ENCODE results near the gene NSUN5. TPM values are rescaled to one million over a fixed set of nuclear protein-coding genes. Genes with fewer than 3 reads are reported as not detected.
"Not testable (repeated sequence)": the region's sequence is repeated elsewhere in the genome, so short reads cannot be mapped to it uniquely, and the experiment has no call there.

Gene NSUN5
- total RNA-seq, 3 donors from 2014 or later (not counting 1 experiment from before 2014, with no cell fraction given): 35.9 to 39.3 (median 37.4) TPM

GRCh38 chr7:73303546-73303945, 5.1 kb downstream of the NSUN5 start:
- H3K36me3 Mint-ChIP-seq: no peaks in the 10 kb centered on the region
- no peaks in the 10 kb centered on the region for H3K27me3 Mint-ChIP-seq (ENCODE audit: low read depth in 2 of 2)
- WGBS (ENCODE audit: insufficient coverage): 95% methylated on average over 26 of the region's 26 CpGs
- H3K9me3 Mint-ChIP-seq: no peaks in the 10 kb centered on the region
- no peak for TF ChIP-seq CTCF (IDR thresholded peaks at IDR 0.05)
- H3K27ac ChIP-seq (ENCODE audit: low read length): no peak overlapping the region
- H3K4me3 ChIP-seq (ENCODE audit: low read length): no peak overlapping the region
- peaks cover 11% of the 10 kb centered on the region for H3K4me1 ChIP-seq (ENCODE audit: control insufficient read depth, insufficient read depth, low read length)
- ATAC-seq (no peak), DNase-seq (no peak)
- no peak overlapping the region for H3K27ac Mint-ChIP-seq
- peaks cover 19 to 27% of the 10 kb centered on the region in 2 donors for H3K4me1 Mint-ChIP-seq
- no peaks in the 10 kb centered on the region for H3K9me3 ChIP-seq (ENCODE audit: control insufficient read depth, insufficient read depth, low read length)
- intact Hi-C loops (cut with micrococcal nuclease): no loop called here
- H3K4me3 Mint-ChIP-seq: no peak overlapping the region
- H3K27me3 ChIP-seq (ENCODE audit: control insufficient read depth, insufficient read depth, low read length): no peaks in the 10 kb centered on the region
- peaks cover 21% of the 10 kb centered on the region for H3K36me3 ChIP-seq (ENCODE audit: control insufficient read depth, insufficient read depth, low read length)

- intact Hi-C loops (cut with micrococcal nuclease); H3K9me3 Mint-ChIP-seq; H3K9me3 ChIP-seq (ENCODE audit: control insufficient read depth, insufficient read depth, low read length); H3K27me3 ChIP-seq (ENCODE audit: control insufficient read depth, insufficient read depth, low read length); H3K36me3 Mint-ChIP-seq; DNase-seq; H3K27me3 Mint-ChIP-seq (ENCODE audit: low read depth in 2 of 2); H3K4me3 ChIP-seq (ENCODE audit: low read length); H3K27ac ChIP-seq (ENCODE audit: low read length); H3K27ac Mint-ChIP-seq; H3K4me3 Mint-ChIP-seq; H3K4me1 ChIP-seq (ENCODE audit: control insufficient read depth, insufficient read depth, low read length); ATAC-seq: not testable (repeated sequence)
- H3K4me1 Mint-ChIP-seq: peaks cover 14 to 20% of the 10 kb centered on the region in 2 donors
- H3K36me3 ChIP-seq (ENCODE audit: control insufficient read depth, insufficient read depth, low read length): peaks cover 21% of the 10 kb centered on the region
- 100% methylated on average over 2 of the region's 10 CpGs for WGBS (ENCODE audit: insufficient coverage)
These were observed 5.8 kb downstream of the NSUN5 start for GRCh38 chr7:73302846-73303245.

GRCh38 chr7:73301108-73301507, 7.5 kb downstream of the NSUN5 start:
- intact Hi-C loops (cut with micrococcal nuclease): not testable (repeated sequence)

GRCh38 chr7:73299812-73300211, 8.8 kb downstream of the NSUN5 start:
- intact Hi-C loops (cut with micrococcal nuclease); H3K27ac ChIP-seq (ENCODE audit: low read length); H3K36me3 Mint-ChIP-seq; H3K27me3 Mint-ChIP-seq (ENCODE audit: low read depth in 2 of 2); H3K4me3 ChIP-seq (ENCODE audit: low read length); H3K27ac Mint-ChIP-seq; H3K9me3 ChIP-seq (ENCODE audit: control insufficient read depth, insufficient read depth, low read length); H3K9me3 Mint-ChIP-seq; H3K4me1 ChIP-seq (ENCODE audit: control insufficient read depth, insufficient read depth, low read length); H3K4me3 Mint-ChIP-seq; H3K27me3 ChIP-seq (ENCODE audit: control insufficient read depth, insufficient read depth, low read length); H3K4me1 Mint-ChIP-seq; ATAC-seq; DNase-seq: not testable (repeated sequence)
- peaks cover 13% of the 10 kb centered on the region for H3K36me3 ChIP-seq (ENCODE audit: control insufficient read depth, insufficient read depth, low read length)
- WGBS (ENCODE audit: insufficient coverage): 46% methylated on average over 7 of the region's 12 CpGs

More at GRCh38 chr7:73301108-73301507, 7.5 kb downstream of the NSUN5 start:
- H3K27ac Mint-ChIP-seq; DNase-seq; H3K9me3 Mint-ChIP-seq; ATAC-seq; H3K4me3 ChIP-seq (ENCODE audit: low read length); H3K27ac ChIP-seq (ENCODE audit: low read length); H3K4me3 Mint-ChIP-seq; H3K4me1 Mint-ChIP-seq; H3K27me3 ChIP-seq (ENCODE audit: control insufficient read depth, insufficient read depth, low read length); H3K36me3 Mint-ChIP-seq; H3K9me3 ChIP-seq (ENCODE audit: control insufficient read depth, insufficient read depth, low read length); H3K4me1 ChIP-seq (ENCODE audit: control insufficient read depth, insufficient read depth, low read length); H3K27me3 Mint-ChIP-seq (ENCODE audit: low read depth in 2 of 2): not testable (repeated sequence)
- 98% methylated on average over 6 of the region's 14 CpGs for WGBS (ENCODE audit: insufficient coverage)
- peaks cover 13% of the 10 kb centered on the region for H3K36me3 ChIP-seq (ENCODE audit: control insufficient read depth, insufficient read depth, low read length)

- H3K36me3 Mint-ChIP-seq; H3K27me3 ChIP-seq (ENCODE audit: control insufficient read depth, insufficient read depth, low read length); H3K27ac Mint-ChIP-seq; H3K36me3 ChIP-seq (ENCODE audit: control insufficient read depth, insufficient read depth, low read length); ATAC-seq; H3K27ac ChIP-seq (ENCODE audit: low read length); H3K4me1 Mint-ChIP-seq; H3K4me3 ChIP-seq (ENCODE audit: low read length); intact Hi-C loops (cut with micrococcal nuclease); H3K9me3 Mint-ChIP-seq; H3K4me1 ChIP-seq (ENCODE audit: control insufficient read depth, insufficient read depth, low read length); H3K9me3 ChIP-seq (ENCODE audit: control insufficient read depth, insufficient read depth, low read length); H3K4me3 Mint-ChIP-seq; H3K27me3 Mint-ChIP-seq (ENCODE audit: low read depth in 2 of 2); DNase-seq: not testable (repeated sequence)
- WGBS (ENCODE audit: insufficient coverage): 97% methylated on average over 12 of the region's 27 CpGs
These were observed 10.9 kb downstream of the NSUN5 start for GRCh38 chr7:73297706-73298105.

GRCh38 chr7:73297235-73297634, 11.4 kb downstream of the NSUN5 start:
- no CpG with 5 or more reads among the region's 13 CpGs for WGBS (ENCODE audit: insufficient coverage)
- intact Hi-C loops (cut with micrococcal nuclease): not testable (repeated sequence)
- ATAC-seq: peak; percentile 56 to 77 (median 74)

GRCh38 chr7:73277210-73277609, 31.4 kb downstream of the NSUN5 start:
- H3K4me1 Mint-ChIP-seq; H3K27me3 ChIP-seq (ENCODE audit: control insufficient read depth, insufficient read depth, low read length); H3K9me3 ChIP-seq (ENCODE audit: control insufficient read depth, insufficient read depth, low read length); H3K27me3 Mint-ChIP-seq (ENCODE audit: low read depth in 2 of 2); H3K4me3 Mint-ChIP-seq; intact Hi-C loops (cut with micrococcal nuclease); ATAC-seq; H3K27ac ChIP-seq (ENCODE audit: low read length); H3K4me1 ChIP-seq (ENCODE audit: control insufficient read depth, insufficient read depth, low read length); H3K27ac Mint-ChIP-seq; H3K36me3 ChIP-seq (ENCODE audit: control insufficient read depth, insufficient read depth, low read length); DNase-seq; H3K9me3 Mint-ChIP-seq; H3K4me3 ChIP-seq (ENCODE audit: low read length); H3K36me3 Mint-ChIP-seq: not testable (repeated sequence)
- no CpG with 5 or more reads among the region's 5 CpGs for WGBS (ENCODE audit: insufficient coverage)

More at GRCh38 chr7:73297235-73297634, 11.4 kb downstream of the NSUN5 start:
- not testable (repeated sequence) for H3K27ac ChIP-seq (ENCODE audit: low read length); H3K27me3 ChIP-seq (ENCODE audit: control insufficient read depth, insufficient read depth, low read length); H3K4me1 Mint-ChIP-seq; H3K4me1 ChIP-seq (ENCODE audit: control insufficient read depth, insufficient read depth, low read length); H3K9me3 ChIP-seq (ENCODE audit: control insufficient read depth, insufficient read depth, low read length); H3K36me3 Mint-ChIP-seq; H3K36me3 ChIP-seq (ENCODE audit: control insufficient read depth, insufficient read depth, low read length); H3K27me3 Mint-ChIP-seq (ENCODE audit: low read depth in 2 of 2); DNase-seq; H3K4me3 ChIP-seq (ENCODE audit: low read length); H3K9me3 Mint-ChIP-seq; H3K27ac Mint-ChIP-seq; H3K4me3 Mint-ChIP-seq
